ENCODE measurements around the gene ALS2. TPM values are rescaled to one million over a fixed set of nuclear protein-coding genes. Genes with fewer than 3 reads are reported as not detected.

ALS2 gene
- total RNA-seq, 1 experiment from 2014 or later: 28.1 TPM

DNA sequence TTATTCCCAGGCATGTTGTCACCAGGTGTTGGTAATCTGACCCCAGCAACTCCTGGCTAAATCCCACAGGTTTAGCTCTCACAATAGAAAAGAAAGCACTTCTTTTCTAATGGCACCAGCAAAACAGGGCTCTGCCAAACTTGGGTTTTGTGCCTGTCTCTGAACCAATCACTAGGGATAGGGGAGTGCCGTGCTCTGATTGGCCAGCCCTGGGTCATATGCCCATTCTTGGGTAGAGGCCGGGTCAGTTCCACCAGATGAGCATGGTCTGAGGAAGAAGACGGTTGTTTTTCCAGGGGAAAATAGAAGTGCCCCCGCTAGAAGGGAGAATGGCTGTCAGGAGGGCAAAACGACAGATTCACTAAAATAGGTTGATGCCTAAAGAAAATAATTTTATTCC lies 40.3 kb upstream of the ALS2 start:
- DNase-seq (ENCODE audit: low read depth, low spot score) (no peak), ATAC-seq (peak; percentile 49; the same call in 1 of the 2 replicates)
- H3K27ac ChIP-seq (ENCODE audit: low read depth, low read length): no peak overlapping the region
- BruUV-seq (replicated peaks): no TSS peak
- no peaks in the 10 kb centered on the region for H3K79me2 ChIP-seq (ENCODE audit: insufficient read depth, low read length)
- no peak overlapping the region for H3K4me3 ChIP-seq (replicated peaks in 1 of 2; ENCODE audit: low read depth in 1 of 2, low read length in 2 of 2)
- ChIA-PET RAD21 (ENCODE audit: low non-redundant PET in 1 of 2, low total read pairs in 2 of 2, uncharacterized antibody in 2 of 2, unreplicated experiment in 2 of 2) (no interaction called here), POLR2A (no interaction called here), CTCF (no interaction called here)
- H3K4me2 ChIP-seq (ENCODE audit: low read length): no peak overlapping the region
- H3K4me1 ChIP-seq (ENCODE audit: control insufficient read depth in 1 of 2, insufficient read depth in 2 of 2, low read length in 2 of 2): no peaks in the 10 kb centered on the region
- intact Hi-C loops (cut with micrococcal nuclease): no loop called here
- no peaks in the 10 kb centered on the region for H3K9me3 ChIP-seq (ENCODE audit: control insufficient read depth in 1 of 2, insufficient read depth in 1 of 2, low read depth in 1 of 2, low read length in 2 of 2)
- H2AFZ ChIP-seq (ENCODE audit: low read depth, low read length, poor library complexity, severe bottlenecking): no peak overlapping the region
- no peaks in the 10 kb centered on the region for H4K20me1 ChIP-seq (ENCODE audit: insufficient read depth)
- TF ChIP-seq JUND (IDR thresholded peaks at IDR 0.05): no peak
- TF ChIP-seq EZH2 (IDR thresholded peaks at IDR 0.05): no peak
- no peak for TF ChIP-seq SP1 (IDR thresholded peaks at IDR 0.05; ENCODE audit: low read depth)
- TF ChIP-seq, protein P1, sequence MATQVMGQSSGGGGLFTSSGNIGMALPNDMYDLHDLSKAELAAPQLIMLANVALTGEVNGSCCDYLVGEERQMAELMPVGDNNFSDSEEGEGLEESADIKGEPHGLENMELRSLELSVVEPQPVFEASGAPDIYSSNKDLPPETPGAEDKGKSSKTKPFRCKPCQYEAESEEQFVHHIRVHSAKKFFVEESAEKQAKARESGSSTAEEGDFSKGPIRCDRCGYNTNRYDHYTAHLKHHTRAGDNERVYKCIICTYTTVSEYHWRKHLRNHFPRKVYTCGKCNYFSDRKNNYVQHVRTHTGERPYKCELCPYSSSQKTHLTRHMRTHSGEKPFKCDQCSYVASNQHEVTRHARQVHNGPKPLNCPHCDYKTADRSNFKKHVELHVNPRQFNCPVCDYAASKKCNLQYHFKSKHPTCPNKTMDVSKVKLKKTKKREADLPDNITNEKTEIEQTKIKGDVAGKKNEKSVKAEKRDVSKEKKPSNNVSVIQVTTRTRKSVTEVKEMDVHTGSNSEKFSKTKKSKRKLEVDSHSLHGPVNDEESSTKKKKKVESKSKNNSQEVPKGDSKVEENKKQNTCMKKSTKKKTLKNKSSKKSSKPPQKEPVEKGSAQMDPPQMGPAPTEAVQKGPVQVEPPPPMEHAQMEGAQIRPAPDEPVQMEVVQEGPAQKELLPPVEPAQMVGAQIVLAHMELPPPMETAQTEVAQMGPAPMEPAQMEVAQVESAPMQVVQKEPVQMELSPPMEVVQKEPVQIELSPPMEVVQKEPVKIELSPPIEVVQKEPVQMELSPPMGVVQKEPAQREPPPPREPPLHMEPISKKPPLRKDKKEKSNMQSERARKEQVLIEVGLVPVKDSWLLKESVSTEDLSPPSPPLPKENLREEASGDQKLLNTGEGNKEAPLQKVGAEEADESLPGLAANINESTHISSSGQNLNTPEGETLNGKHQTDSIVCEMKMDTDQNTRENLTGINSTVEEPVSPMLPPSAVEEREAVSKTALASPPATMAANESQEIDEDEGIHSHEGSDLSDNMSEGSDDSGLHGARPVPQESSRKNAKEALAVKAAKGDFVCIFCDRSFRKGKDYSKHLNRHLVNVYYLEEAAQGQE (IDR thresholded peaks at IDR 0.05; ENCODE audit: low read depth): no peak
- TF ChIP-seq, protein P2, sequence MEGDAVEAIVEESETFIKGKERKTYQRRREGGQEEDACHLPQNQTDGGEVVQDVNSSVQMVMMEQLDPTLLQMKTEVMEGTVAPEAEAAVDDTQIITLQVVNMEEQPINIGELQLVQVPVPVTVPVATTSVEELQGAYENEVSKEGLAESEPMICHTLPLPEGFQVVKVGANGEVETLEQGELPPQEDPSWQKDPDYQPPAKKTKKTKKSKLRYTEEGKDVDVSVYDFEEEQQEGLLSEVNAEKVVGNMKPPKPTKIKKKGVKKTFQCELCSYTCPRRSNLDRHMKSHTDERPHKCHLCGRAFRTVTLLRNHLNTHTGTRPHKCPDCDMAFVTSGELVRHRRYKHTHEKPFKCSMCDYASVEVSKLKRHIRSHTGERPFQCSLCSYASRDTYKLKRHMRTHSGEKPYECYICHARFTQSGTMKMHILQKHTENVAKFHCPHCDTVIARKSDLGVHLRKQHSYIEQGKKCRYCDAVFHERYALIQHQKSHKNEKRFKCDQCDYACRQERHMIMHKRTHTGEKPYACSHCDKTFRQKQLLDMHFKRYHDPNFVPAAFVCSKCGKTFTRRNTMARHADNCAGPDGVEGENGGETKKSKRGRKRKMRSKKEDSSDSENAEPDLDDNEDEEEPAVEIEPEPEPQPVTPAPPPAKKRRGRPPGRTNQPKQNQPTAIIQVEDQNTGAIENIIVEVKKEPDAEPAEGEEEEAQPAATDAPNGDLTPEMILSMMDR (IDR thresholded peaks at IDR 0.05 in 2 of 3, conservative IDR thresholded peaks at IDR 0.05 in 1 of 3; ENCODE audit: borderline replicate concordance in 1 of 3, insufficient read depth in 1 of 3, low read depth in 2 of 3, low read length in 2 of 3): no peak
- TF ChIP-seq, protein P3, sequence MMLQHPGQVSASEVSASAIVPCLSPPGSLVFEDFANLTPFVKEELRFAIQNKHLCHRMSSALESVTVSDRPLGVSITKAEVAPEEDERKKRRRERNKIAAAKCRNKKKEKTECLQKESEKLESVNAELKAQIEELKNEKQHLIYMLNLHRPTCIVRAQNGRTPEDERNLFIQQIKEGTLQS (IDR thresholded peaks at IDR 0.05): no peak
- no peak for TF ChIP-seq POLR2AphosphoS5 (IDR thresholded peaks at IDR 0.05; ENCODE audit: low read depth, low read length)
- TF ChIP-seq CBX3 (IDR thresholded peaks at IDR 0.05; ENCODE audit: low read depth): no peak
- TF ChIP-seq RAD21 (IDR thresholded peaks at IDR 0.05; ENCODE audit: low read depth): no peak
- TF ChIP-seq, protein P4, sequence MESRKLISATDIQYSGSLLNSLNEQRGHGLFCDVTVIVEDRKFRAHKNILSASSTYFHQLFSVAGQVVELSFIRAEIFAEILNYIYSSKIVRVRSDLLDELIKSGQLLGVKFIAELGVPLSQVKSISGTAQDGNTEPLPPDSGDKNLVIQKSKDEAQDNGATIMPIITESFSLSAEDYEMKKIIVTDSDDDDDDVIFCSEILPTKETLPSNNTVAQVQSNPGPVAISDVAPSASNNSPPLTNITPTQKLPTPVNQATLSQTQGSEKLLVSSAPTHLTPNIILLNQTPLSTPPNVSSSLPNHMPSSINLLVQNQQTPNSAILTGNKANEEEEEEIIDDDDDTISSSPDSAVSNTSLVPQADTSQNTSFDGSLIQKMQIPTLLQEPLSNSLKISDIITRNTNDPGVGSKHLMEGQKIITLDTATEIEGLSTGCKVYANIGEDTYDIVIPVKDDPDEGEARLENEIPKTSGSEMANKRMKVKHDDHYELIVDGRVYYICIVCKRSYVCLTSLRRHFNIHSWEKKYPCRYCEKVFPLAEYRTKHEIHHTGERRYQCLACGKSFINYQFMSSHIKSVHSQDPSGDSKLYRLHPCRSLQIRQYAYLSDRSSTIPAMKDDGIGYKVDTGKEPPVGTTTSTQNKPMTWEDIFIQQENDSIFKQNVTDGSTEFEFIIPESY (IDR thresholded peaks at IDR 0.05; ENCODE audit: extremely low read depth, insufficient replicate concordance, low read length): no peak
- TF ChIP-seq FOSL1 (IDR thresholded peaks at IDR 0.05; ENCODE audit: low read depth): no peak
- no peak for TF ChIP-seq SRF (IDR thresholded peaks at IDR 0.05; ENCODE audit: low read depth)
- no peak for TF ChIP-seq EGR1 (IDR thresholded peaks at IDR 0.05; ENCODE audit: low read depth)
- TF ChIP-seq ZFX (IDR thresholded peaks at IDR 0.05): no peak
- H3K27me3 ChIP-seq (ENCODE audit: insufficient read depth, low read length): no peaks in the 10 kb centered on the region
- no peaks in the 10 kb centered on the region; the same call in 1 of the 2 replicates for H3K9me2 ChIP-seq (ENCODE audit: insufficient read depth)
- no peak overlapping the region for H3K9ac ChIP-seq (ENCODE audit: low read length)
- H3K36me3 ChIP-seq (ENCODE audit: control insufficient read depth in 1 of 2, insufficient read depth in 2 of 2, low read length in 2 of 2): no peaks in the 10 kb centered on the region
